ENCODE data around the gene STAT6.

DNA sequence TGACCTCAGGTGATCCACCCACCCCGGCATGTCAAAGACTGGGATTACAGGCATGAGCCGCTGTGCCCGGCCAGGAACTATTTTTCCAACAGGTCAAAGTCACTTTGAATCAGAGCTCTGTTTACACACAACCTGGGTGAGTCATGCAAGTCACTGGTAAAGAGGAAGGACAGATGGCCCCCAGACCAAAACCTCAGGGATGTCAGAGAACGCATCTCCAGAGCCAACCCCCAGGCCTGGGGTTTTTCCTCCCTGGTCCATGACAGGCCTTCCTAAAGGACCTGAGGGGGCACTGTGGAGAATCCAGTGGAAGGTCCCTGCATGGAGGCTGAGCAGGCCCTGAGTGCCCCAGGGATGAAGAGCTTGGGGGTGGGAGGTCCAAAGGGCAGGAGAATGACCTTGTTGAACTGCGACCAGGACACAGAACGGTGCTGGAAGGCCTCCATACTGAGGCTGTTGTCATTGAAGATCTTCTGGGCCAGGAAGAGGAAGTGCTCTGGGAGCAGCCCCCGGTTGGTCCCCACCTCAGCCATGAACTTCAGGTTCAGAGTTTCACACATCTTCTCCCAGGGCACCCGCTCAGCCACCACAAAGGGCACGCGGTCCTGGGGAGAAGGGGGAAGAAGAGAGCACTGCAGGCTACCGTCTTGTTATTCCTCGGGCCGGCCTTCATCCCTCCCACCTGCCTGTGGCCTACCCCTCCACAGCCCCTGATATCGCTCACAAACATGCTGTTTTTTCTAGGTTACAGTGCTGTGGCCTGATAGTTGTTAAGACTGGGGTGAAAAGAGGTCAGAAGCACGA is 9.1 kb downstream of the STAT6 start:
- TF ChIP-seq MAX (IDR thresholded peaks at IDR 0.05) (no peak), EZH2 (IDR thresholded peaks at IDR 0.05; ENCODE audit: low read depth, low read length, severe bottlenecking) (no peak), SIX5 (IDR thresholded peaks at IDR 0.05; ENCODE audit: low read depth, low read length) (no peak), CHD1 (IDR thresholded peaks at IDR 0.05; ENCODE audit: low read depth, low read length) (no peak), KDM1A (IDR thresholded peaks at IDR 0.05; ENCODE audit: borderline replicate concordance, low read length) (no peak), POLR2A (IDR thresholded peaks at IDR 0.05; ENCODE audit: control extremely low read depth in 1 of 2, low read depth in 2 of 2, low read length in 2 of 2) (no peak), HDAC2 (IDR thresholded peaks at IDR 0.05; ENCODE audit: borderline replicate concordance in 1 of 2, low read depth in 2 of 2, low read length in 2 of 2) (no peak), EGR1 (IDR thresholded peaks at IDR 0.05; ENCODE audit: borderline replicate concordance, low read depth, low read length) (no peak), GTF2F1 (IDR thresholded peaks at IDR 0.05; ENCODE audit: borderline replicate concordance, low read depth, low read length) (no peak), ZNF274 (IDR thresholded peaks at IDR 0.05; ENCODE audit: borderline replicate concordance, extremely low read depth, low read length) (no peak), RFX5 (IDR thresholded peaks at IDR 0.05; ENCODE audit: borderline replicate concordance, low read depth, low read length) (no peak), SIRT6 (IDR thresholded peaks at IDR 0.05; ENCODE audit: low read length) (no peak)
- TF ChIP-seq, protein P1, sequence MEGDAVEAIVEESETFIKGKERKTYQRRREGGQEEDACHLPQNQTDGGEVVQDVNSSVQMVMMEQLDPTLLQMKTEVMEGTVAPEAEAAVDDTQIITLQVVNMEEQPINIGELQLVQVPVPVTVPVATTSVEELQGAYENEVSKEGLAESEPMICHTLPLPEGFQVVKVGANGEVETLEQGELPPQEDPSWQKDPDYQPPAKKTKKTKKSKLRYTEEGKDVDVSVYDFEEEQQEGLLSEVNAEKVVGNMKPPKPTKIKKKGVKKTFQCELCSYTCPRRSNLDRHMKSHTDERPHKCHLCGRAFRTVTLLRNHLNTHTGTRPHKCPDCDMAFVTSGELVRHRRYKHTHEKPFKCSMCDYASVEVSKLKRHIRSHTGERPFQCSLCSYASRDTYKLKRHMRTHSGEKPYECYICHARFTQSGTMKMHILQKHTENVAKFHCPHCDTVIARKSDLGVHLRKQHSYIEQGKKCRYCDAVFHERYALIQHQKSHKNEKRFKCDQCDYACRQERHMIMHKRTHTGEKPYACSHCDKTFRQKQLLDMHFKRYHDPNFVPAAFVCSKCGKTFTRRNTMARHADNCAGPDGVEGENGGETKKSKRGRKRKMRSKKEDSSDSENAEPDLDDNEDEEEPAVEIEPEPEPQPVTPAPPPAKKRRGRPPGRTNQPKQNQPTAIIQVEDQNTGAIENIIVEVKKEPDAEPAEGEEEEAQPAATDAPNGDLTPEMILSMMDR (IDR thresholded peaks at IDR 0.05; ENCODE audit: control extremely low read depth in 1 of 3, insufficient read depth in 1 of 3, low read depth in 1 of 3, low read length in 3 of 3), result no peak

All from H1 (cell line).